PC-3 (cell line): ENCODE data around the gene MUCL3.

Experiments used
- EZH2 ChIP-seq: fragments of 300-600 bp; sonication (generic); IDR thresholded peaks from one replicate; pipeline ENCODE4 v1.6.1; 2017; ENCODE audit warnings: antibody characterized with exemption, mild to moderate bottlenecking, low read length; ENCODE audit not compliant: unreplicated experiment
- EZH2phosphoT487 ChIP-seq: fragments of 300-600 bp; sonication (generic); IDR thresholded peaks from 2 replicates; pipeline ENCODE4 v1.6.1; 2018; ENCODE audit warnings: mild to moderate bottlenecking, antibody characterized with exemption, low read length, borderline replicate concordance

- TF ChIP-seq EZH2: no peak
- no peak for TF ChIP-seq EZH2phosphoT487
Observed at GRCh38 chr6:30944051-30944450, 3.3 kb downstream of the MUCL3 start.
